Stimulated activated naive B cell treated with anti-CD40 and anti-IgM and Interleukin-4, amounts not matched to agents 10 μg/mL and 1 μg/mL and 100 μg/mL, for 72 hours (primary cell): Measurements from ENCODE around the gene CNNM3.

Experiments
- ATAC-seq, 2 donors: fragments of 150-1000 bp; cut with Tn5 transposase; replicated peaks; 2 replicates each; pipeline ENCODE4 v1.10.0; 2021; ENCODE audit warnings: moderate library complexity in 1 of 2
- DNase-seq: peaks from one replicate; pipeline ENCODE4 v3.0.0; 2021
- H3K27ac Mint-ChIP-seq: one replicate; pipeline ENCODE4 v1.8.0; 2022; ENCODE audit warnings: mild to moderate bottlenecking, mixed read lengths
- H3K27me3 Mint-ChIP-seq, 2 donors: one replicate each; pipeline ENCODE4 v1.8.0; 2022; ENCODE audit warnings: mixed read lengths in 2 of 2
- H3K36me3 Mint-ChIP-seq, 2 donors: one replicate each; pipeline ENCODE4 v1.8.0; 2022; ENCODE audit warnings: mixed read lengths in 2 of 2, mild to moderate bottlenecking in 1 of 2
- H3K4me1 Mint-ChIP-seq, 2 donors: one replicate each; pipeline ENCODE4 v1.8.0; 2022; ENCODE audit warnings: mixed read lengths in 2 of 2, mild to moderate bottlenecking in 1 of 2
- H3K4me3 Mint-ChIP-seq, 2 donors: one replicate each; pipeline ENCODE4 v1.8.0; 2022; ENCODE audit warnings: mild to moderate bottlenecking in 2 of 2, mixed read lengths in 2 of 2, moderate library complexity in 1 of 2
- H3K9me3 Mint-ChIP-seq, 2 donors: one replicate each; pipeline ENCODE4 v1.8.0; 2022; ENCODE audit warnings: mixed read lengths in 2 of 2, mild to moderate bottlenecking in 1 of 2

The CNNM3 gene

DNA sequence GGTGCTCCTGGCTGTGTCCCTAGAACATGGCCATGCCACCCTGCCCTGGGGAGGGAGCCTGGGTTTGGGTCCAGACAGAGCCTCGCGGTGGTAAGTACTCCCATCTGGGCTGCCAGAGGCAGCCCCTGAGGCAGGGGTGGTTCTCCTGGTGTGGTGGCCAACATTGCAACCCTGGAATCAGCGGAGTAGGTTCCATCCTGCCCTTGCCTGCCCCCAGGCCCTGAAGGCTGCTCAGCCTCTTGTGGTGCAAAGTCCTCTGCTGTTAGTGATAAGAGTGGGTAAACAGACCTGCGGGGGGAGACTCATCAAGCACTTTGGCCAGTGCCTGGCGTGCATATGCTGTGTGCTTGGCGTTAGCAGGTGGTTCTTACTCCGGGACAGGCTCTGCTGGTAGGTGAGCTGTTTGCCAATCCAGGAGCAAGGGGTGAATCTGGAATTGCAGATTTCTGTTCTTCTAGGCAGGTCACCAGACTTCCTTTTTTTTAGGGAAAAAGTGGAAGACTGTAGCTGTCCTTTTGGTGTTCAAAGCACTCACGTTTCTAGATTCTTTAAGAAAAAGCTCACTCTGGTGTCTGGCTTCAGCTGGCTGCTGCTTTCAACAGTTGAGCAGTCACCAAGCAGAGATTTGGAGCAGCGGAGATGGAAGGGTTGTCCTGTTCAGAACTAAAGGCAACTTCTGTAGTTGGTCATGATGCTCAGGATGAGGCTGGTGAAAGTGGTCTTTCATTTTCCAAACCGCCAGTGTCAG, 3.2 kb downstream of the CNNM3 start:
- H3K9me3 Mint-ChIP-seq = no peaks in the 10 kb centered on the region
- no peaks in the 10 kb centered on the region for H3K27me3 Mint-ChIP-seq
- DNase-seq = no peak
- peak overlapping the region in 1 of 2 donors; percentile 81 for H3K4me3 Mint-ChIP-seq
- peaks cover 43 to 64% of the 10 kb centered on the region in 2 donors for H3K4me1 Mint-ChIP-seq
- H3K36me3 Mint-ChIP-seq = peaks cover 22 to 28% of the 10 kb centered on the region in 2 donors
- no peak overlapping the region for H3K27ac Mint-ChIP-seq
- ATAC-seq = no peak

DNA sequence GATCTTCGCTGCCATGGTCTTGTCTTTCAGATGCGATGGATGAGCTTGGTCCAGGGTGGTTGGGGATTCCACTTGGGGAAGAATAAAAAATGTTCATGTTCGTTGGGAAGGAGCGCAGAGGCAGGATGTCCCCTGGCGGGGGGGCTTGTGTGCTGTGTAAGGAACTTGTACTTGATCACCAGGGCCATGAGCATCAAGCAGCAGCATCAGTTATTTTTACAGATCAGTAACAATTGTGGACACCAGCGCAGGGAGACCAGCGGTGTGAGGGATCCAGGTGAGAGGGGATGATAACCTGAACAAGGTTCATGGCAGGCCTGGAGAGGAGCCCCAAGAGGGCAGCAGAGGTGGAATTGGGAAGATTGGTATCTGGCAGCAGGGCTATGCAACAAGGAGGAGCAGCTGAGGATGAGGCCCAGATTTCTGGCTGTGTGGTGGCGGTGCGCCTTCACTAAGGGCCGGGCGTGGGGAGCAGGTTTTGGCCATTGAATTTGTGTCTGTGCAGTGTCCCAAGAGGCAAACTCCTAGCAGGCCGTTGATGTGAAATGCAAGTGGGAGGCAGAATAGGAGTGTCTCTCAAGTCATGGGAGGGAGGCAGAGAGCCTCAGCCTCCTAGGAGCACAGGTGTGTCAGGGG, 3.9 kb downstream of the CNNM3 start:
- no peak overlapping the region for H3K4me3 Mint-ChIP-seq
- H3K36me3 Mint-ChIP-seq = peaks cover 24 to 31% of the 10 kb centered on the region in 2 donors
- ATAC-seq (no peak), DNase-seq (no peak)
- peaks cover 43 to 62% of the 10 kb centered on the region in 2 donors for H3K4me1 Mint-ChIP-seq
- no peaks in the 10 kb centered on the region for H3K9me3 Mint-ChIP-seq
- H3K27me3 Mint-ChIP-seq = no peaks in the 10 kb centered on the region
- H3K27ac Mint-ChIP-seq = peak overlapping the region; percentile 20

DNA sequence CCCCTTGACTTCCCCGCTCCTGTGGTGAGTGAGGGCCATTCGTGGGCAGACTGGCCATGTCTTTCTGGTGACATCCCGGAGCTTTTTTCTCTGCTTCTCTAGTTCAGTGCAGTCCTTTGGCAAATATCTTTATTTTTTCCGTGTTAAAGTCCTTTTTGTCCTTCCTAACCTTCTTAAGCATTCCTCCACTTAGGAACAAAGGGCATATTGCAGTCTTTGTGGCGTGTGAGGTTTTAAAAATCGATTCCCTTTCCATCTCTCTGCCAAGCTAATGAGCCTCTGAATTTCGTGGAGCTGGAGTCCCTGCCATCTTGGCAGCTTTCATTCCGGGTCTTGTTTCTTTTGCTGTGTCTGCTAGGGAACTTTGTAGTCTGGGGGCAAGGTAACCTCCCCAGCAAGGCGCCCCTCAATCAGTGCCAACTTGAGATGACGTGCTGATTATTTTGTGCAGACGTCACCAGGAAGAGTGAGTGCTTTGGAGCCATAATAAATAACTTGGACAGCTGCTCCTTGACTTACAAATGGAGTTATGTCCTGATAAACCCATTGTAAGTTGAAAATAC, 5.1 kb downstream of the CNNM3 start:
- H3K9me3 Mint-ChIP-seq = no peaks in the 10 kb centered on the region
- peaks cover 26 to 39% of the 10 kb centered on the region in 2 donors for H3K36me3 Mint-ChIP-seq
- no peak for ATAC-seq
- no peaks in the 10 kb centered on the region for H3K27me3 Mint-ChIP-seq
- H3K4me1 Mint-ChIP-seq = peaks cover 40 to 55% of the 10 kb centered on the region in 2 donors
- no peak for DNase-seq
- no peak overlapping the region for H3K27ac Mint-ChIP-seq
- H3K4me3 Mint-ChIP-seq = no peak overlapping the region

DNA sequence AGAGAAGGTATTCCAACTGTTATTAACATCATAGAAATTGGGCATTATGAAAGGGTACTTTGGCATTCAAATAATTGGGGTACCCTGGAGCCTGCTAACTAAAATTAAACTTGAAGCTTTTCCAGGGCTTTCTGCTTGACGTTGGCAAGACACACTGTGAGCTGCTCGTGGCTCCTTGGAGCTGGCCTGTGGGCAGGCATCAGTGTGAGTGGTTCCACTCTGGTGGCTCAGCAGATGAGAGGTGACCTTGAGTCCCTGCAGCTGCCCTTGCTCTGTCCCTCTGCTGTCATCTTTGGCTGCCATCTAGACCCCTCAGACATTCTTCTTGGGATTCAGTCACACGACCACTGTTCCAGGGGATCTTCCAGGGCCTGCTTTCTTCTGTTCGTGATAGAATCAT, 6.7 kb downstream of the CNNM3 start:
- no peaks in the 10 kb centered on the region for H3K27me3 Mint-ChIP-seq
- no peaks in the 10 kb centered on the region for H3K9me3 Mint-ChIP-seq
- H3K27ac Mint-ChIP-seq = peak overlapping the region; percentile 31
- no peak overlapping the region for H3K4me3 Mint-ChIP-seq
- ATAC-seq (no peak), DNase-seq (no peak)
- H3K4me1 Mint-ChIP-seq = peaks cover 34 to 48% of the 10 kb centered on the region in 2 donors
- peaks cover 30 to 39% of the 10 kb centered on the region in 2 donors for H3K36me3 Mint-ChIP-seq

DNA sequence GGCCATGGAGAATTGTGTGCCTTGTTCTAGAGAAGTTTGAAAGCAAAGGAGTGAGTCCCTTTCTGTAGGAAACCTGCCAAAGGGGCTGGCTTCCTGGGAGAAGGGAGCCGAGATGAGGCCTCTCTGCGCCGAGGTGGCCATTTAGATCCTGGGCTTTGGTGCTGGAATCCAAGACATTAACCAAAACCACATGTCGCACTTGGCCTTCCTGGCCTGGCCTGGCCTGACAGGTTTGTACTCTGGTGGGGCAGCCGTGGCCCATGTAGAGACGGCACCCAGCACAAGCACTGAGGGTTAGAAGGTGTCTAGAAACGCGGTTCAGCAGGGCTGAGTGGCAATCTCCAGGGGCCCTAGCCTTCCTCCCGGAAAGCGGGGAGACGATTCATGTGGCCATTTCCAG, 7.1 kb downstream of the CNNM3 start:
- Mint-ChIP-seq H3K27ac (peak overlapping the region; percentile 31), H3K27me3 (no peaks in the 10 kb centered on the region), H3K36me3 (peaks cover 28 to 39% of the 10 kb centered on the region in 2 donors), H3K4me3 (no peak overlapping the region), H3K4me1 (peaks cover 32 to 43% of the 10 kb centered on the region in 2 donors), H3K9me3 (no peaks in the 10 kb centered on the region)
- DNase-seq (no peak), ATAC-seq (no peak)

DNA sequence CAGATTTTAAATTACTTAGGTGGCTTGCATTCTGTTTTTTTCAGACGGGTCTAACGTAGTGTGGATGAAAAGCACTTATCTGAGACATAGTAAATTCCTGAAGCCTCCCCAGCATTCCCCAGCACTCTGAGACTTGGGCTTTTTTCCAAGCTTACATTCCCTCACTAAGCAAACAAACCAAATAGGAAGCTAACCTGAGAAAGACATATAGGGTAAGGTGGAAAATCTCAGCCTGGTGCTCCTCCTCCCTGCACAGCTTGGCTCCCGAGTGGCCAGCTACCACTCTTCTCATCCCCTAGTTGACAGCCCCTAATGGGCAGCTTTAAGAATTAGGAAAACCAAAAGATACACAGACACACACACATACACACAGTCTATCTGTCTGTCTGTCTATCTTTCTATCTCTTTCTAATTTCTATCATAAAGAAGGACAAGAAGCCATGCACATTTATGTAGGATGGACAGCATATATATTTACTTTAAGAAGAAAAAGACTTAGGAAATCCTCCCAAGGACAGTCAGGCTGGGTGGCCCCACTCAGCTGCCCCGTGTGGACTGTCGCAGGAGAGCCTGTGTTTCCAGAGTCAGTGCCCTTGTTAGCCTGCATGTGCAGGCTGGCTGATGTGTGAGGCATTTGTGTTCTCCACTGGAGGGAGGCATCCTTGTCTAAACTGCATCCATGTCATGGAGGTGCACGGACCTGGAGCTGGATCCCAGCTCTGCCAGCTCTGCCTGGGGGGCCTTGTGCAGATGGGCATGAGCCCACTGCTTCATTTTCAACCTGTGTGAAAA, 8.2 kb downstream of the CNNM3 start:
- no peak overlapping the region for H3K4me3 Mint-ChIP-seq
- H3K27me3 Mint-ChIP-seq = no peaks in the 10 kb centered on the region
- no peaks in the 10 kb centered on the region for H3K9me3 Mint-ChIP-seq
- peaks cover 21 to 33% of the 10 kb centered on the region in 2 donors for H3K4me1 Mint-ChIP-seq
- H3K27ac Mint-ChIP-seq = peak overlapping the region; percentile 37
- DNase-seq = no peak
- no peak for ATAC-seq
- peaks cover 26 to 37% of the 10 kb centered on the region in 2 donors for H3K36me3 Mint-ChIP-seq

DNA sequence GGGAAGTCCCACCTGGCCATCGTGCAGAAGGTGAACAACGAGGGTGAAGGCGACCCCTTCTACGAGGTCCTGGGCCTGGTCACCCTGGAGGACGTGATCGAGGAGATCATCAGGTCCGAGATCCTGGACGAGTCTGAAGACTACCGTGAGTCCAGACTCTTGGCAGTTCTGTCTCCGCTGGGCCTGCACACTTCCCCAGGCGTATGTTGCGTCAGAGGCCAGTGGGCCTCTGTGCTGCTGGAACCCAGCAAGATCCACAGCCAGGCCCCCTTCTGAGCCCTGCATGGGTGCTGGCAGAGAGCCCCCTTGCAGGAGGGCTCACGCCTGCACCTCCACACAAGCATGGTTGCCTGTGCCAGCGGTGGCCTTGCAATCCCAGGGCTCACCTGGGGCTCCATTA, 9.0 kb downstream of the CNNM3 start:
- peaks cover 28 to 34% of the 10 kb centered on the region in 2 donors for H3K36me3 Mint-ChIP-seq
- no peak for ATAC-seq
- H3K4me3 Mint-ChIP-seq = no peak overlapping the region
- H3K9me3 Mint-ChIP-seq = no peaks in the 10 kb centered on the region
- no peak for DNase-seq
- no peaks in the 10 kb centered on the region for H3K27me3 Mint-ChIP-seq
- H3K27ac Mint-ChIP-seq = no peak overlapping the region
- H3K4me1 Mint-ChIP-seq = peaks cover 14 to 25% of the 10 kb centered on the region in 2 donors

DNA sequence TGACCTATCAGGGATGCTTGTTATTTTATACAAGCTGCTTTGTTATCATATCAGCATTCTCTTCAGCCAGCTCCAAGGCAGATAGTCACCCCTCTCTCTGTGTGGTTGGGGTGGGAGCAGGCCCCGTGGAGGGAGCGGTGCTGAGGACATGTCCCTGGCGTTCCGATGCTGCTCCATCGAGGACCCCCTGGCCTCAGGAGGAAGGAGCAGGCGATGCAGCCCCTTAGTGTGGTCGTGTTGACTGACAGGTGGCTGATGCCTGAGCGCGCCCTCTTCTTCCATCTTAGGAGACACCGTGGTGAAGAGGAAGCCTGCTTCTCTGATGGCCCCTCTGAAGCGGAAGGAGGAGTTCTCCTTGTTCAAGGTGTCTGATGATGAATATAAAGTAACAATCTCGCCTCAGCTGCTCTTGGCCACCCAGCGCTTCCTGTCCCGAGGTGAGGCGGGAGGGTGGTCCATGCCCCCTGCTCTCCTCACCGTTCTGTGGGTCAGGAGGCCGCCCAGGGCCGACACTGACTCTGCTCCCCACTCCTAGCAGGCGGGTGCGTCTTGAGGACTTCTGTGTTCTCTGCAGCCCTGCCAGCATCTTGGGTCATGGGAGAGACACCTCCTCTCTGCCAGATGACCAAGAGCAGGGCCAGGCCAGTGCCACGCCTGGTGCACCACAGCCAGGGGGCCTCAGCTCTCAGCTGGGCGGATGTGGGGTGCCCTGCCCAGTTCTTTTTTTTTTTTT, 10.6 kb downstream of the CNNM3 start:
- H3K27me3 Mint-ChIP-seq = no peaks in the 10 kb centered on the region
- DNase-seq (no peak), ATAC-seq (no peak)
- H3K4me3 Mint-ChIP-seq = no peak overlapping the region
- H3K27ac Mint-ChIP-seq = no peak overlapping the region
- no peaks in the 10 kb centered on the region for H3K9me3 Mint-ChIP-seq
- H3K4me1 Mint-ChIP-seq = peaks cover 1 to 10% of the 10 kb centered on the region in 2 donors
- peaks cover 32 to 38% of the 10 kb centered on the region in 2 donors for H3K36me3 Mint-ChIP-seq

DNA sequence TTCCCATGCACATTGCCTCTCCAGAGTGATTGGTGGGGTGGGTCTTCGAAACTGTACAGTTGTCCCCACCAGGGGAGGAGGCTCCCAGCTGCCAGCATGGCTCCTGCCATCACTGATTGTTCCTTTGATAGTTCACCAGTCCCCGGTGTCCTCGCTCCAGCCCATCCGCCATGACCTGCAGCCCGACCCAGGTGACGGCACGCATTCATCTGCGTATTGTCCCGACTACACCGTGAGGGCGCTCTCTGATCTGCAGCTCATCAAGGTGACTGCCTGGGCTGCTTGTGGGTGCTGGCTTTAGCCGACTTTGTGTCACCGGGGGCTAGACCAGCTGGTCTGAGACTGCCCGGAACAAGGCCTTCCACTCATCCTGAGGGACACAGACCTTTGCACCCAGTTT, 12.4 kb downstream of the CNNM3 start:
- ATAC-seq (no peak), DNase-seq (no peak)
- H3K4me1 Mint-ChIP-seq = peaks cover 6 to 9% of the 10 kb centered on the region in 2 donors
- no peaks in the 10 kb centered on the region for H3K27me3 Mint-ChIP-seq
- no peaks in the 10 kb centered on the region for H3K9me3 Mint-ChIP-seq
- peaks cover 41 to 49% of the 10 kb centered on the region in 2 donors for H3K36me3 Mint-ChIP-seq
- no peak overlapping the region for H3K4me3 Mint-ChIP-seq
- H3K27ac Mint-ChIP-seq = no peak overlapping the region

DNA sequence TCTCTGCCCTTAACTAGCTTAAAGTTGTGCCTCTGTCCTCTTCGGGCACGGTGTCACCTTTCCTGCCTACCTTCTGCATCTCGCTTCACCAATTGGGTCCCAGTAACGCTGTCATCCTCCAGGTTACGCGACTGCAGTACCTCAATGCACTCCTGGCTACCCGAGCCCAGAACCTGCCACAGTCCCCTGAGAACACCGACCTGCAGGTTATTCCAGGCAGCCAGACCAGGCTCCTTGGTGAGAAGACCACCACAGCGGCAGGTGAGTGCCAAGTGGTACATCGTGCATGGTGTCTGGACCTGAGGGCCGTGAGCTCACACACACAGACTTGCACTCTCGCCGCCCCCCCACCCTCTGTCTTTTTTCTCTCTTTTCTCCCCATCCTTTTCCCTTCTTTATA, 12.8 kb downstream of the CNNM3 start:
- ATAC-seq (no peak), DNase-seq (no peak)
- peaks cover 10 to 11% of the 10 kb centered on the region in 2 donors for H3K4me1 Mint-ChIP-seq
- no peak overlapping the region for H3K4me3 Mint-ChIP-seq
- no peaks in the 10 kb centered on the region for H3K27me3 Mint-ChIP-seq
- H3K9me3 Mint-ChIP-seq = no peaks in the 10 kb centered on the region
- H3K27ac Mint-ChIP-seq = no peak overlapping the region
- H3K36me3 Mint-ChIP-seq = peaks cover 41 to 51% of the 10 kb centered on the region in 2 donors

DNA sequence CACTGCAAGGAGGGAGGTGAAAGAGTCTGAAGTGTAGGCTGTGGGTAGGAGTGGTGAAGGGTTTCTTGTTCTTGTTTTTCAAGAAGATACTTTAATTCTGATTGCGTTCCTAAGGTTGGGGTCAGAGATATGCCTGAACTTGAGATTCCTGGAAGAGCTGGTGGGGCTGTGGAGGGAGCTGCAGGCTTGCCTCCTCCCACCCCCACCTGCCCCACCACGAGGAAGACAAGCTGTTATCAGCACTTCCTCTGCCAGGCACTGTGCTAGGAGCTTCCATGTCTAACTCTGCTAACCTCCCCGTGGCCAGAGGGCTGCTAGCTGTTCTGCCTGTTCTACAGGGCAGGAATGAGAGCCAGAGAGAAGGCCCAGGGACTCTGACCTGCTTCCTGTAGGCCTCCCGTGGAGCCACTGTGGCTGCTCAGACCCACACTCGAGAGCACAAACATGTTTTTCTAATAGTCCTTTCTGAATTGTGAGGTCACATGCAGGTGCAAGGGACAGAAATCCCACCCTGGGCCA, 14.0 kb downstream of the CNNM3 start:
- H3K27ac Mint-ChIP-seq = peak overlapping the region; percentile 61
- ATAC-seq = no peak

DNA sequence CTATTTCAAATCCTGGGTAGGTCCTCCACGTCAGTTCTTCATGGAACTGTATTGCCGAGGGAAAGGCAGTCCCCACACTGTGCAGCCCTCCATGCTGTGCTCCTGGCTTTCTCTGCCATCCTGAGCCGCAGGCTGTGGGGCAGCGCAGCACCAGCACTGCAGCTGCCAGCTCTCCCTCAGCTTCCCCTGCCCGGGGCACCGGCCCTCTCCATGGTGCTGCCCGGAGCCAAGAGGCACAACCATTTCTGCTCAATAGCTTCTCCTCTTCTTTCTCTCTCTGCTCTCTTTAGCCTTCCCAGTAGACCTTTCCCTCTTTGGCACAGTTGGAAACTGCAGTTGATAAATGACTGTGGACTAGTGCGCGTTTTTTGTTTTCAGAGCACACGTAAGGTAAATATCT, 15.6 kb downstream of the CNNM3 start:
- H3K9me3 Mint-ChIP-seq = no peaks in the 10 kb centered on the region
- DNase-seq (no peak), ATAC-seq (no peak)
- H3K4me3 Mint-ChIP-seq = no peak overlapping the region
- H3K27me3 Mint-ChIP-seq = no peaks in the 10 kb centered on the region
- H3K4me1 Mint-ChIP-seq = peaks cover 9 to 10% of the 10 kb centered on the region in 2 donors
- peak overlapping the region; percentile 65 for H3K27ac Mint-ChIP-seq
- peaks cover 36 to 45% of the 10 kb centered on the region in 2 donors for H3K36me3 Mint-ChIP-seq

More for the DNA sequence above, 14.0 kb downstream of the CNNM3 start:
- DNase-seq = no peak
- H3K9me3 Mint-ChIP-seq = no peaks in the 10 kb centered on the region
- no peaks in the 10 kb centered on the region for H3K27me3 Mint-ChIP-seq
- peaks cover 9 to 10% of the 10 kb centered on the region in 2 donors for H3K4me1 Mint-ChIP-seq
- no peak overlapping the region for H3K4me3 Mint-ChIP-seq
- H3K36me3 Mint-ChIP-seq = peaks cover 38 to 46% of the 10 kb centered on the region in 2 donors

DNA sequence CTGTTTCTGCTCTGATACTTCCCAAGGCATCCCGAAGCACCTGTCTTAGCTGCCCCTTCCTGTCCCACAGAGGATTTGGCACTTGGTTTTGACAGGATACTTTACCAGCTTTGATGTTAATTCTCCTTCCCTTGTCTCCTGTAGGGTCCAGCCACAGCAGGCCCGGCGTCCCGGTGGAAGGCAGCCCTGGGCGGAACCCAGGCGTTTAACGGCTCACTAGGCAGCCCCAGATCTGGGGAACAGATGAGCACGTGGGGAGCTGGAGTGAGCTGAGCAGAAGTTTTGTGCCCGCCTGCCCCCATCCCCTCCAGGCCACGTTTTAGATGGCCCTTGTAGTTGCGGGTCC, 16.3 kb downstream of the CNNM3 start:
- Mint-ChIP-seq H3K4me3 (no peak overlapping the region), H3K27ac (no peak overlapping the region), H3K27me3 (no peaks in the 10 kb centered on the region), H3K9me3 (no peaks in the 10 kb centered on the region), H3K36me3 (peaks cover 36 to 45% of the 10 kb centered on the region in 2 donors), H3K4me1 (peaks cover 9 to 10% of the 10 kb centered on the region in 2 donors)
- DNase-seq (no peak), ATAC-seq (no peak)
